GM23338 (cell line): Measurements from ENCODE around the gene FAM47E. TPM values are rescaled to one million over a fixed set of nuclear protein-coding genes. Genes with fewer than 3 reads are reported as not detected.

Source experiments
- ATAC-seq: fragments of 200-7000 bp; cut with Tn5 transposase; 3 replicates; pipeline ENCODE4 v1.9.1; 2020
- DNase-seq: peaks from one replicate; pipeline ENCODE4 v3.0.0-alpha.2; 2015; ENCODE audit warnings: low spot score
- H2AFZ ChIP-seq: fragments of 200-600 bp; sonication (generic); 2 replicates; pipeline ENCODE4 v1.8.0; 2016; ENCODE audit warnings: antibody characterized with exemption, mild to moderate bottlenecking, moderate library complexity
- H3F3A ChIP-seq: fragments of 200-600 bp; sonication (generic); replicated peaks from 2 replicates; pipeline ENCODE4 v1.8.0; 2017; ENCODE audit warnings: antibody characterized with exemption, mixed run types, low read depth
- H3K27ac ChIP-seq: fragments of 200-600 bp; sonication (generic); 2 replicates; pipeline ENCODE4 v1.6.1; 2016; ENCODE audit warnings: low read depth
- H3K27me3 ChIP-seq: fragments of 200-600 bp; sonication (generic); 2 replicates; pipeline ENCODE4 v1.8.0; 2016; ENCODE audit warnings: mild to moderate bottlenecking, mixed run types, moderate library complexity; ENCODE audit not compliant: insufficient read depth
- H3K36me3 ChIP-seq: fragments of 200-600 bp; sonication (generic); 2 replicates; pipeline ENCODE4 v1.8.0; 2016; ENCODE audit warnings: mild to moderate bottlenecking; ENCODE audit not compliant: insufficient read depth
- H3K4me1 ChIP-seq: fragments of 200-600 bp; sonication (generic); 2 replicates; pipeline ENCODE4 v1.8.0; 2016; ENCODE audit warnings: mild to moderate bottlenecking, moderate library complexity; ENCODE audit not compliant: insufficient read depth
- H3K4me2 ChIP-seq: fragments of 200-600 bp; sonication (generic); 2 replicates; pipeline ENCODE4 v1.7.1; 2017; ENCODE audit warnings: mixed run types
- H3K4me3 ChIP-seq: fragments of 200-600 bp; sonication (generic); 2 replicates; pipeline ENCODE4 v1.6.1; 2016; ENCODE audit warnings: mixed run types
- H3K79me2 ChIP-seq: fragments of 200-600 bp; sonication (generic); replicated peaks from 2 replicates; pipeline ENCODE4 v1.8.0; 2017; ENCODE audit warnings: mild to moderate bottlenecking; ENCODE audit not compliant: insufficient read depth
- H3K9me2 ChIP-seq: fragments of 200-600 bp; sonication (generic); 2 replicates; pipeline ENCODE4 v1.8.0; 2017; ENCODE audit not compliant: insufficient read depth
- H4K20me1 ChIP-seq: fragments of 200-600 bp; sonication (generic); replicated peaks from 2 replicates; pipeline ENCODE4 v1.8.0; 2017; ENCODE audit warnings: mild to moderate bottlenecking; ENCODE audit not compliant: insufficient read depth
- H3K27ac Mint-ChIP-seq: 2 replicates; pipeline ENCODE4 v1.8.0; 2020; ENCODE audit warnings: inconsistent platforms, mild to moderate bottlenecking, moderate library complexity, mixed read lengths
- H3K27me3 Mint-ChIP-seq: 3 replicates; pipeline ENCODE4 v1.8.0; 2022; ENCODE audit warnings: low read depth, mild to moderate bottlenecking, moderate library complexity, mixed read lengths, inconsistent platforms; ENCODE audit not compliant: insufficient read depth, poor library complexity
- H3K36me3 Mint-ChIP-seq: 3 replicates; pipeline ENCODE4 v1.8.0; 2021; ENCODE audit warnings: low read depth, mild to moderate bottlenecking, inconsistent platforms, moderate library complexity, mixed read lengths
- H3K4me1 Mint-ChIP-seq: 3 replicates; pipeline ENCODE4 v1.8.0; 2020; ENCODE audit warnings: mild to moderate bottlenecking, inconsistent platforms, mixed read lengths
- H3K4me3 Mint-ChIP-seq: 3 replicates; pipeline ENCODE4 v1.8.0; 2021; ENCODE audit warnings: moderate library complexity, mild to moderate bottlenecking, inconsistent platforms, mixed read lengths
- H3K9me3 Mint-ChIP-seq: 3 replicates; pipeline ENCODE4 v1.8.0; 2020; ENCODE audit warnings: moderate library complexity, mild to moderate bottlenecking, inconsistent platforms, mixed read lengths
- CREB1 ChIP-seq: fragments of 250-450 bp; sonication (Bioruptor Pico); IDR thresholded peaks from 2 replicates; pipeline ENCODE4 v1.5.0; 2020; ENCODE audit warnings: low read depth, mild to moderate bottlenecking, moderate library complexity
- CTCF ChIP-seq, 2 experiments: fragments of 200-600 bp in 1 of 2; sonication (generic) in 1 of 2; conservative IDR thresholded peaks; 2 replicates each; pipeline versions ENCODE4 v1.5.1 to v1.6.1; 2016 to 2017; ENCODE audit warnings: antibody characterized with exemption in 2 of 2, low read depth in 2 of 2, mild to moderate bottlenecking in 2 of 2, moderate library complexity in 1 of 2
- EZH2 ChIP-seq: fragments of 200-600 bp; sonication (generic); IDR thresholded peaks from one replicate; pipeline ENCODE4 v1.8.0; 2017; ENCODE audit warnings: antibody characterized with exemption, mild to moderate bottlenecking, low read depth; ENCODE audit not compliant: unreplicated experiment
- EZH2phosphoT487 ChIP-seq: fragments of 200-600 bp; sonication (generic); IDR thresholded peaks from one replicate; pipeline ENCODE4 v1.8.1; 2018; ENCODE audit warnings: antibody characterized with exemption; ENCODE audit not compliant: unreplicated experiment
- JUNB ChIP-seq: IDR thresholded peaks from one replicate; pipeline ENCODE4 v1.6.1; 2016; ENCODE audit warnings: antibody characterized with exemption; ENCODE audit not compliant: unreplicated experiment
- NANOG ChIP-seq: IDR thresholded peaks from 2 replicates; pipeline ENCODE4 v1.6.1; 2016; ENCODE audit warnings: antibody characterized with exemption, borderline replicate concordance
- POLR2AphosphoS5 ChIP-seq: IDR thresholded peaks from 2 replicates; pipeline ENCODE4 v1.6.1; 2016; ENCODE audit warnings: antibody characterized with exemption, low read depth
- STAT1 ChIP-seq: IDR thresholded peaks from one replicate; pipeline ENCODE4 v1.6.1; 2016; ENCODE audit warnings: antibody characterized with exemption; ENCODE audit not compliant: unreplicated experiment
- ZNF114 ChIP-seq: fragments of 250-450 bp; sonication (Bioruptor Pico); IDR thresholded peaks from 2 replicates; pipeline ENCODE4 v1.5.0; 2020; ENCODE audit warnings: mild to moderate bottlenecking, moderate library complexity
- ZNF331 ChIP-seq: fragments of 250-450 bp; sonication (Bioruptor Pico); IDR thresholded peaks from 2 replicates; pipeline ENCODE4 v1.5.0; 2020; ENCODE audit warnings: low read depth, mild to moderate bottlenecking, moderate library complexity
- ZNF462 ChIP-seq: fragments of 250-450 bp; sonication (Bioruptor Pico); IDR thresholded peaks from 2 replicates; pipeline ENCODE4 v1.5.0; 2020; ENCODE audit warnings: mild to moderate bottlenecking, moderate library complexity
- polyA plus RNA-seq: library from polyadenylated mRNA; unstranded; fragments of >200 nt; fragmentation: Nextera tagmentation; extraction: Ambion mirVana; gene quantifications from 2 replicates; pipeline ENCODE4 v1.2.1, GENCODE V29; 2016
- total RNA-seq: library from RNA; depleted of rRNA; stranded (reverse); fragments of >200 nt; shearing (Covaris generic); gene quantifications from 2 replicates; pipeline ENCODE4 v1.2.3, GENCODE V29; 2014
- TF ChIP-seq, protein P1 (sequence below): IDR thresholded peaks from 2 replicates; pipeline ENCODE4 v1.6.1; 2016; ENCODE audit warnings: antibody characterized with exemption
- TF ChIP-seq, protein P2 (sequence below): IDR thresholded peaks from one replicate; pipeline ENCODE4 v1.6.1; 2018; ENCODE audit warnings: antibody characterized with exemption; ENCODE audit not compliant: unreplicated experiment

The FAM47E gene
- total and polyA plus RNA-seq, 2 experiments from 2014 or later, result 0.66 to 2.3 TPM

- ATAC-seq, result no peak
- Histone ChIP-seq H3K27me3 (peaks cover 20% of the 10 kb centered on the region), H3K79me2 (no peaks in the 10 kb centered on the region), H3K27ac (no peak overlapping the region), H2AFZ (no peak overlapping the region), H4K20me1 (peaks cover 6% of the 10 kb centered on the region; the same call in 1 of the 2 replicates), H3K36me3 (no peaks in the 10 kb centered on the region), H3K9me2 (0 out of 2 replicates have a peak, but pooled peaks cover 4% of the 10 kb centered on the region), H3K4me2 (no peak overlapping the region), H3K4me1 (peaks cover 5% of the 10 kb centered on the region; the same call in 1 of the 2 replicates), H3F3A (no peaks in the 10 kb centered on the region), H3K4me3 (no peak overlapping the region)
- DNase-seq, result no peak
- Mint-ChIP-seq H3K9me3 (peaks cover 12% of the 10 kb centered on the region; the same call in 2 of the 3 replicates), H3K27me3 (peaks cover 12% of the 10 kb centered on the region), H3K4me1 (peaks cover 3% of the 10 kb centered on the region; the same call in 2 of the 3 replicates), H3K4me3 (no peak overlapping the region), H3K36me3 (0 out of 3 replicates have a peak, but pooled peaks cover 4% of the 10 kb centered on the region), H3K27ac (no peak overlapping the region)
- TF ChIP-seq EZH2 (no peak), NANOG (no peak), ZNF331 (CRISPR knock-in tag) (no peak), JUNB (no peak), EZH2phosphoT487 (no peak), ZNF462 (CRISPR knock-in tag) (no peak), STAT1 (no peak), POLR2AphosphoS5 (no peak), CTCF (conservative IDR thresholded peaks at IDR 0.05; ENCODE audit: low read depth in 2 of 2) (no peak), ZNF114 (CRISPR knock-in tag) (no peak), CREB1 (CRISPR knock-in tag) (no peak)
- TF ChIP-seq, protein P1, sequence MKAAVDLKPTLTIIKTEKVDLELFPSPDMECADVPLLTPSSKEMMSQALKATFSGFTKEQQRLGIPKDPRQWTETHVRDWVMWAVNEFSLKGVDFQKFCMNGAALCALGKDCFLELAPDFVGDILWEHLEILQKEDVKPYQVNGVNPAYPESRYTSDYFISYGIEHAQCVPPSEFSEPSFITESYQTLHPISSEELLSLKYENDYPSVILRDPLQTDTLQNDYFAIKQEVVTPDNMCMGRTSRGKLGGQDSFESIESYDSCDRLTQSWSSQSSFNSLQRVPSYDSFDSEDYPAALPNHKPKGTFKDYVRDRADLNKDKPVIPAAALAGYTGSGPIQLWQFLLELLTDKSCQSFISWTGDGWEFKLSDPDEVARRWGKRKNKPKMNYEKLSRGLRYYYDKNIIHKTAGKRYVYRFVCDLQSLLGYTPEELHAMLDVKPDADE, result no peak
- TF ChIP-seq, protein P2, sequence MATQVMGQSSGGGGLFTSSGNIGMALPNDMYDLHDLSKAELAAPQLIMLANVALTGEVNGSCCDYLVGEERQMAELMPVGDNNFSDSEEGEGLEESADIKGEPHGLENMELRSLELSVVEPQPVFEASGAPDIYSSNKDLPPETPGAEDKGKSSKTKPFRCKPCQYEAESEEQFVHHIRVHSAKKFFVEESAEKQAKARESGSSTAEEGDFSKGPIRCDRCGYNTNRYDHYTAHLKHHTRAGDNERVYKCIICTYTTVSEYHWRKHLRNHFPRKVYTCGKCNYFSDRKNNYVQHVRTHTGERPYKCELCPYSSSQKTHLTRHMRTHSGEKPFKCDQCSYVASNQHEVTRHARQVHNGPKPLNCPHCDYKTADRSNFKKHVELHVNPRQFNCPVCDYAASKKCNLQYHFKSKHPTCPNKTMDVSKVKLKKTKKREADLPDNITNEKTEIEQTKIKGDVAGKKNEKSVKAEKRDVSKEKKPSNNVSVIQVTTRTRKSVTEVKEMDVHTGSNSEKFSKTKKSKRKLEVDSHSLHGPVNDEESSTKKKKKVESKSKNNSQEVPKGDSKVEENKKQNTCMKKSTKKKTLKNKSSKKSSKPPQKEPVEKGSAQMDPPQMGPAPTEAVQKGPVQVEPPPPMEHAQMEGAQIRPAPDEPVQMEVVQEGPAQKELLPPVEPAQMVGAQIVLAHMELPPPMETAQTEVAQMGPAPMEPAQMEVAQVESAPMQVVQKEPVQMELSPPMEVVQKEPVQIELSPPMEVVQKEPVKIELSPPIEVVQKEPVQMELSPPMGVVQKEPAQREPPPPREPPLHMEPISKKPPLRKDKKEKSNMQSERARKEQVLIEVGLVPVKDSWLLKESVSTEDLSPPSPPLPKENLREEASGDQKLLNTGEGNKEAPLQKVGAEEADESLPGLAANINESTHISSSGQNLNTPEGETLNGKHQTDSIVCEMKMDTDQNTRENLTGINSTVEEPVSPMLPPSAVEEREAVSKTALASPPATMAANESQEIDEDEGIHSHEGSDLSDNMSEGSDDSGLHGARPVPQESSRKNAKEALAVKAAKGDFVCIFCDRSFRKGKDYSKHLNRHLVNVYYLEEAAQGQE, result no peak
Observed at GRCh38 chr4:76301775-76302162, 50.2 kb downstream of the FAM47E start.
